ENCODE data around the gene TBC1D23. TPM values are rescaled to one million over a fixed set of nuclear protein-coding genes. Genes with fewer than 3 reads are reported as not detected.
A peak's percentile ranks its signal among the peaks of the same experiment; 100 is the strongest.

The TBC1D23 gene
- total and polyA plus RNA-seq, 9 of the 15 experiments (the other 6 are each of a cell fraction or from before 2014, with no cell fraction given), result 23.4 to 85.8 (median 43.7) TPM

DNA sequence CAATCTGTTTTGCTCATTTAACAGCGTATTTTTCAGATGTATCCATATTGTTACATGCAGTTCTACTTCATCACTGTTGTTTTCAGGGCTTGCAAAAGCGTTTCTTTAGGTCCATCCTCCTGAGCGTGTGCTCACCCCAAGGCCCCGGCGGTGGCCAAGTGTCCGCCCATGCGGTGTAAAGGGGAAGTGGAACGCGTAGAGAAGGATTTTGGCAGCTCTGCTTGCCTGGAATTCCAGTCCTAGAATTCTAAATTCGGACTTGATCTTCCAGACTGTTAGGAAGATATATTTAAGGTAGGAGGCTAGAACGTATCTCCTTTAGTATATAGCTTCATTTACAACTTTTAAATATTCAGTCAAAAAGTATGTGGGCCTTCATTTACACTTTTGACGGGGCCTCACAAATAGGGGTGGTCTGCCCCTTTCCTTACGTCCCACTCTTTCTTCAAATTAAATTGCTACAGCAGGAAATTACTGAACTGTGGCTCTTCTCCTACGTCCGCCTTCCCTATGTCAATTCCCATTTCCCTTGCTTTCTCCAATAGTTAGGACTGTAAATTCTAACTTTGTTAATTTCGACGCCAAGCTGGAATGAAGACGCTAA lies 609 bp upstream of the TBC1D23 start (continued):
- TF ChIP-seq HMBOX1 (IDR thresholded peaks at IDR 0.05) (no peak), HNRNPL (IDR thresholded peaks at IDR 0.05; ENCODE audit: low read depth, low read length) (no peak), NR4A1 (CRISPR knock-in tag; IDR thresholded peaks at IDR 0.05) (no peak), NR4A1 (tag; IDR thresholded peaks at IDR 0.05) (no peak), MAFF (IDR thresholded peaks at IDR 0.05; ENCODE audit: low read length) (no peak), ZNF507 (tag; conservative IDR thresholded peaks at IDR 0.05) (no peak), TEAD4 (IDR thresholded peaks at IDR 0.05; ENCODE audit: low read length) (peak; percentile 18; the same call in 1 of the 2 replicates), TEAD4 (CRISPR knock-in tag; IDR thresholded peaks at IDR 0.05; ENCODE audit: borderline replicate concordance) (no peak), FOXO4 (CRISPR knock-in tag; IDR thresholded peaks at IDR 0.05) (no peak), HCFC1 (IDR thresholded peaks at IDR 0.05; ENCODE audit: low read depth, low read length) (no peak), TEAD2 (tag; IDR thresholded peaks at IDR 0.05) (no peak), IRF1 (CRISPR knock-in tag; IDR thresholded peaks at IDR 0.05; ENCODE audit: borderline replicate concordance) (no peak), TOE1 (IDR thresholded peaks at IDR 0.05; ENCODE audit: borderline replicate concordance) (no peak), TOE1 (CRISPR knock-in tag; IDR thresholded peaks at IDR 0.05; ENCODE audit: borderline replicate concordance, low read depth) (no peak)
- TF ChIP-seq, protein P1, sequence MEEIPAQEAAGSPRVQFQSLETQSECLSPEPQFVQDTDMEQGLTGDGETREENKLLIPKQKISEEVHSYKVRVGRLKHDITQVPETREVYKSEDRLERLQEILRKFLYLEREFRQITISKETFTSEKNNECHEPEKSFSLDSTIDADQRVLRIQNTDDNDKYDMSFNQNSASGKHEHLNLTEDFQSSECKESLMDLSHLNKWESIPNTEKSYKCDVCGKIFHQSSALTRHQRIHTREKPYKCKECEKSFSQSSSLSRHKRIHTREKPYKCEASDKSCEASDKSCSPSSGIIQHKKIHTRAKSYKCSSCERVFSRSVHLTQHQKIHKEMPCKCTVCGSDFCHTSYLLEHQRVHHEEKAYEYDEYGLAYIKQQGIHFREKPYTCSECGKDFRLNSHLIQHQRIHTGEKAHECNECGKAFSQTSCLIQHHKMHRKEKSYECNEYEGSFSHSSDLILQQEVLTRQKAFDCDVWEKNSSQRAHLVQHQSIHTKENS (CRISPR knock-in tag; IDR thresholded peaks at IDR 0.05), result no peak
- TF ChIP-seq, protein P2, sequence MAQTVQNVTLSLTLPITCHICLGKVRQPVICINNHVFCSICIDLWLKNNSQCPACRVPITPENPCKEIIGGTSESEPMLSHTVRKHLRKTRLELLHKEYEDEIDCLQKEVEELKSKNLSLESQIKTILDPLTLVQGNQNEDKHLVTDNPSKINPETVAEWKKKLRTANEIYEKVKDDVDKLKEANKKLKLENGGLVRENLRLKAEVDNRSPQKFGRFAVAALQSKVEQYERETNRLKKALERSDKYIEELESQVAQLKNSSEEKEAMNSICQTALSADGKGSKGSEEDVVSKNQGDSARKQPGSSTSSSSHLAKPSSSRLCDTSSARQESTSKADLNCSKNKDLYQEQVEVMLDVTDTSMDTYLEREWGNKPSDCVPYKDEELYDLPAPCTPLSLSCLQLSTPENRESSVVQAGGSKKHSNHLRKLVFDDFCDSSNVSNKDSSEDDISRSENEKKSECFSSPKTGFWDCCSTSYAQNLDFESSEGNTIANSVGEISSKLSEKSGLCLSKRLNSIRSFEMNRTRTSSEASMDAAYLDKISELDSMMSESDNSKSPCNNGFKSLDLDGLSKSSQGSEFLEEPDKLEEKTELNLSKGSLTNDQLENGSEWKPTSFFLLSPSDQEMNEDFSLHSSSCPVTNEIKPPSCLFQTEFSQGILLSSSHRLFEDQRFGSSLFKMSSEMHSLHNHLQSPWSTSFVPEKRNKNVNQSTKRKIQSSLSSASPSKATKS (CRISPR knock-in tag; IDR thresholded peaks at IDR 0.05), result no peak
- TF ChIP-seq, protein P3, sequence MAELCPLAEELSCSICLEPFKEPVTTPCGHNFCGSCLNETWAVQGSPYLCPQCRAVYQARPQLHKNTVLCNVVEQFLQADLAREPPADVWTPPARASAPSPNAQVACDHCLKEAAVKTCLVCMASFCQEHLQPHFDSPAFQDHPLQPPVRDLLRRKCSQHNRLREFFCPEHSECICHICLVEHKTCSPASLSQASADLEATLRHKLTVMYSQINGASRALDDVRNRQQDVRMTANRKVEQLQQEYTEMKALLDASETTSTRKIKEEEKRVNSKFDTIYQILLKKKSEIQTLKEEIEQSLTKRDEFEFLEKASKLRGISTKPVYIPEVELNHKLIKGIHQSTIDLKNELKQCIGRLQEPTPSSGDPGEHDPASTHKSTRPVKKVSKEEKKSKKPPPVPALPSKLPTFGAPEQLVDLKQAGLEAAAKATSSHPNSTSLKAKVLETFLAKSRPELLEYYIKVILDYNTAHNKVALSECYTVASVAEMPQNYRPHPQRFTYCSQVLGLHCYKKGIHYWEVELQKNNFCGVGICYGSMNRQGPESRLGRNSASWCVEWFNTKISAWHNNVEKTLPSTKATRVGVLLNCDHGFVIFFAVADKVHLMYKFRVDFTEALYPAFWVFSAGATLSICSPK (IDR thresholded peaks at IDR 0.05; ENCODE audit: borderline replicate concordance), result no peak
- TF ChIP-seq, protein P4, sequence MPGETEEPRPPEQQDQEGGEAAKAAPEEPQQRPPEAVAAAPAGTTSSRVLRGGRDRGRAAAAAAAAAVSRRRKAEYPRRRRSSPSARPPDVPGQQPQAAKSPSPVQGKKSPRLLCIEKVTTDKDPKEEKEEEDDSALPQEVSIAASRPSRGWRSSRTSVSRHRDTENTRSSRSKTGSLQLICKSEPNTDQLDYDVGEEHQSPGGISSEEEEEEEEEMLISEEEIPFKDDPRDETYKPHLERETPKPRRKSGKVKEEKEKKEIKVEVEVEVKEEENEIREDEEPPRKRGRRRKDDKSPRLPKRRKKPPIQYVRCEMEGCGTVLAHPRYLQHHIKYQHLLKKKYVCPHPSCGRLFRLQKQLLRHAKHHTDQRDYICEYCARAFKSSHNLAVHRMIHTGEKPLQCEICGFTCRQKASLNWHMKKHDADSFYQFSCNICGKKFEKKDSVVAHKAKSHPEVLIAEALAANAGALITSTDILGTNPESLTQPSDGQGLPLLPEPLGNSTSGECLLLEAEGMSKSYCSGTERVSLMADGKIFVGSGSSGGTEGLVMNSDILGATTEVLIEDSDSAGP (CRISPR knock-in tag; IDR thresholded peaks at IDR 0.05), result no peak

Measured in K562 (cell line).